ENCODE results near the gene CRK.

The CRK gene

DNA sequence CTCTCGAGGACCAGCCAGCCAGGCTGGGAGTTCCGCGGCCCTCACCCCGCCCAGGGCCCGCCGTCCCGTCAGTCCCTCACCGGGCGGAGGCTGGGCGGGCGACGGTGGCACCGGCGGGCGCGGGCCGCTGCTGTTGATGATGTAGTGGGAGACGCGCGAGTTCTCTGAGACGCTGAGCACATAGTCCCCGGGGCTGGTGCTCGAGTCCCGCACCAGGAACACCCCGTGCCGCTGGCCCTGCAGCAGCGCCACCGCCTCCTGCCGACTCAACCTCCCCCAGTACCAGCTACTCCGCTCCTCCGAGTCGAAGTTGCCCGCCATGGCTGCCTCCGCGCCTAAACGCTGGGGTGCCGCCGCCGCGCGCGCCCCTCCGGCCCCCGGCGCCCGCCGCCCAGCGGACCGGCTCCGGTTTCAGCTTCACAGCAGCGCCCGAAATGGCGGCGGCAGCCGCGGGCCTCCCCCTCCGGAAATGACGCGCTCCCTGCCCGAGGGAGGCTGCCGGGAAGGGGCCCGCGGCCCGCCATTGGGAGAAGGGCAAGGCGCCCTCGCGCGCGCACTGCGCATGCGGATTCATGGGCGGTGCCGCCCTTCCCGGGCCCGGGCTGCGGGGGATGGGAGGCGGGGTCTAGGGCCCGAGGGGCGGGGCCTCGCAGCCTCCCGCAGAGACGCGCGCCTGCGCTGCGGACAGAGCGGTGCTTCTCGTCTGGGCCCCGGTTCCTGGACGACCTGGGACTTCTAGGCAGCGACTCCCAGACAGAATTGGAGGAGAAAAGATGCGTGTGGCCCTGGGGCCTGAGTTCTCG is at the start of gene CRK:
CRK (minus strand) TSS at position 436 of the 803 bp plus-strand sequence; CDS start at position 321, 115 bp downstream.
- DNase-seq (ENCODE audit: low read depth) = peak; percentile 90
- peak; percentile 70 for TF ChIP-seq POLR2A (IDR thresholded peaks at IDR 0.05; ENCODE audit: extremely low read depth, insufficient read length)
- no peak for TF ChIP-seq MYC (IDR thresholded peaks at IDR 0.05; ENCODE audit: low read depth, low read length)
- TF ChIP-seq MAX (IDR thresholded peaks at IDR 0.05; ENCODE audit: low read depth, low read length) = no peak
- peak within 1 kb of the TSS; percentile 72 for H3K4me3 ChIP-seq (ENCODE audit: low read depth, low read length)

DNA sequence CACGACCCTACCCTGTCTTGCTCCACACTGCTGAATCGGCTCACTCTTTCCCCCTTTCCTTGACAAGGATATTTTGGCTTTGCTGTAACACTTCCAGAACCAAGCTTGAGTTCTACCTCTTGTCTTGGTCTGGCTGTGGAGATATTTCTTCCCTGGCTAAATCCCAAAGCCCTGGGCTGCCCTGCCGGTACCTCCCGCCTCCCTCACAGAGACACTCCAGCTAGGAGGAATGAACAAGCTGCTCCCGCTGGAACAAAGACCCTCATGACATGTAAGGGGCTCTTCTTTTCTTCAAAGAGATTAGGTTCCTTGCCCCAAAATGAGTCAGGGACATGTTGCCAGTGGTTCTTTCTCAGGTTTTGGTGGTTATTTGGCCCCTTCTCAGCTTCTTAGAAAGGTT is 49.6 kb upstream of the CRK start:
- no peak for DNase-seq (ENCODE audit: low read depth)
- TF ChIP-seq POLR2A (IDR thresholded peaks at IDR 0.05; ENCODE audit: extremely low read depth, insufficient read length) = no peak
- no peak overlapping the region for H3K4me3 ChIP-seq (ENCODE audit: low read depth, low read length)

DNA sequence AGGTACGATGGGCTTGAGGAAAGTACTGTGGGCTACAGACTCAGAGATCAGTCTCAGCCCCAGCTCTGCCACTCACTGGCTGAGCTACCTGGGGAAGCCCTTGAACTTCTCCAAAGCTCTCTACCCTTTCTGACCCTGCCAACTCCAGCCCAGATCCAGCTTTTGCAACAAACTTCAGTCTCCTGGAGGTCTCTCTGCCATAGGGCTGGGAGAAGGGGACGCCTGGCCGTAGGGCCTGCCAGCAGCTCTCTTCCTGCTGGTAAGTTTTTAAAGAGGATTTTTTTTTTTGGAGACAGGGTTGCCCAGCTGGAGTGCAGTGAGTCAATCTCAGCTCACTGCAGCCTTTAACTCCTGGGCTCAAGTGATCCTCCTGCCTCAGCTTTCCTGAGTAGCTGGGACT is 48.8 kb upstream of the CRK start:
- no peak for DNase-seq (ENCODE audit: low read depth)
- TF ChIP-seq CTCF (IDR thresholded peaks at IDR 0.05; ENCODE audit: low read depth, low read length) (no peak), MYC (IDR thresholded peaks at IDR 0.05; ENCODE audit: low read depth, low read length) (no peak), POLR2A (IDR thresholded peaks at IDR 0.05; ENCODE audit: extremely low read depth, insufficient read length) (no peak), MAX (IDR thresholded peaks at IDR 0.05; ENCODE audit: low read depth, low read length) (no peak)
- no peak overlapping the region for H3K4me3 ChIP-seq (ENCODE audit: low read depth, low read length)

- no peak for TF ChIP-seq CTCF (IDR thresholded peaks at IDR 0.05; ENCODE audit: low read depth, low read length)
- no peak for TF ChIP-seq POLR2A (IDR thresholded peaks at IDR 0.05; ENCODE audit: extremely low read depth, insufficient read length)
- TF ChIP-seq MYC (IDR thresholded peaks at IDR 0.05; ENCODE audit: low read depth, low read length) = no peak
- TF ChIP-seq MAX (IDR thresholded peaks at IDR 0.05; ENCODE audit: low read depth, low read length) = no peak
- DNase-seq (ENCODE audit: low read depth) = no peak
- no peak overlapping the region for H3K4me3 ChIP-seq (ENCODE audit: low read depth, low read length)
These were observed 47.7 kb upstream of the CRK start for GRCh38 chr17:1503699-1504098.

DNA sequence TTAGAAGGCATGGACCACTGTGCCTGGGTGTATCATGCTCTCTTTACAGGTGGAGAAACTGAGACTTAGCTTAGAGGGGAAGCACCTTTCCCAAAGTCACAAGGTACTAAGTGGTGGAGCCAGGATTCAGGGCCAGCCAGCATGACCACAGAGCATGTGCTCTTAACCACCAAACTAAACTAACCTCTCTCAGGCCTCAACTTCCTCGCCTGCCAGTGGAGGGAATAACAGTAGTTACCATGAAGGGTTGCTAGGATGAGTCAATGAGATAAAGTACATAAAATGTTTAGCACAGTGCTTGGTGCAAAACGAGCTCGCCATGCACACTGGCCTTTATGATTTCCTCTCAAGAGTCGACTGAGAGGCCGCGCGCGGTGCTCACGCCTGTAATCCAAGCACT is 42.8 kb upstream of the CRK start:
- TF ChIP-seq POLR2A (IDR thresholded peaks at IDR 0.05; ENCODE audit: extremely low read depth, insufficient read length) (no peak), MAX (IDR thresholded peaks at IDR 0.05; ENCODE audit: low read depth, low read length) (peak; percentile 74), MYC (IDR thresholded peaks at IDR 0.05; ENCODE audit: low read depth, low read length) (peak; percentile 44; the same call in 1 of the 2 replicates)
- DNase-seq (ENCODE audit: low read depth) = peak; percentile 56
- H3K4me3 ChIP-seq (ENCODE audit: low read depth, low read length) = no peak overlapping the region

DNA sequence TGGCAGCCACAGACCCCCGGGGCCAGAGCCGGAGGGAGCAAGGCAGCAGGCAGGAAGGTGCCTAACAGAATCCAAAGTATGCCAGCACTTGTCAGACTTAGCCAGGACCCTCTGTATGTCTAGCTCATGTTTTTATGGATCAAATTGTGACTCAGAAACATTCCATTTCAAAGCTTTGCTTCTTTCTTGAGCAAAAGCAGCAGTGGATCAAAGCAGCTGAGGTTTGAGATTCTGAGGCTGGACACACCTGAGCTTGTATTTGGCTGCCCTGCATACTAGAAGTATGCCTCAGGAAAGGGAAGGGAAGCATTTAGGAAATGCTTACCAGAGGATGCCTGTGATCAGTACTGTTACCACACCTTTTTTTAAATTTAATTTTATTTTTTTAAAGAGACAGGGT is 42.2 kb upstream of the CRK start:
- TF ChIP-seq MAX (IDR thresholded peaks at IDR 0.05; ENCODE audit: low read depth, low read length) (no peak), POLR2A (IDR thresholded peaks at IDR 0.05; ENCODE audit: extremely low read depth, insufficient read length) (no peak), MYC (IDR thresholded peaks at IDR 0.05; ENCODE audit: low read depth, low read length) (no peak), CTCF (IDR thresholded peaks at IDR 0.05; ENCODE audit: low read depth, low read length) (no peak)
- DNase-seq (ENCODE audit: low read depth) = no peak
- no peak overlapping the region for H3K4me3 ChIP-seq (ENCODE audit: low read depth, low read length)

DNA sequence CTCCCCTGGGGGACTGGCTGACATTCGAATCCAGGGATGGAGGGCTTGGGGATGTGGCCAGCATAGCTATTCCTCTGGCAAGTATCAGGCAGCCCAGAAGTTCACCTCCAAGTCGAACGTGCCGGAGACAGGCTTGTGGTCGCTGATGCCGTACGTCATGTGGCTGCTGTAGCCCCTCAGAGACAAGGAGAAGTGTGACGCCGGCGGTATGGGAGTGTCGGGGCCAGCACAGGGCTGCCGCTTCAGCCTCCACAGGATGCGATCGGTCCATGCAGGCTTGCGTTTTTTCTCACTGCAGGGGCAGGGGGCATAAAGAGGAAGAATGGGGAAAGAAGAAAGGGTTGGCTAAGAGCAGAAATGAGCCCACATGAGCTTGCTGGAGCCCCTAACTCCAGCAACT is 41.8 kb upstream of the CRK start:
- H3K4me3 ChIP-seq (ENCODE audit: low read depth, low read length) = no peak overlapping the region
- DNase-seq (ENCODE audit: low read depth) = no peak
- no peak for TF ChIP-seq MAX (IDR thresholded peaks at IDR 0.05; ENCODE audit: low read depth, low read length)
- TF ChIP-seq MYC (IDR thresholded peaks at IDR 0.05; ENCODE audit: low read depth, low read length) = no peak
- no peak for TF ChIP-seq POLR2A (IDR thresholded peaks at IDR 0.05; ENCODE audit: extremely low read depth, insufficient read length)
- TF ChIP-seq CTCF (IDR thresholded peaks at IDR 0.05; ENCODE audit: low read depth, low read length) = no peak

All from NB4 (cell line).